ENCODE data around the gene ELOA. TPM values are rescaled to one million over a fixed set of nuclear protein-coding genes. Genes with fewer than 3 reads are reported as not detected.
"Not testable (repeated sequence)": the region's sequence is repeated elsewhere in the genome, so short reads cannot be mapped to it uniquely, and the experiment has no call there.

The ELOA gene
- polyA plus RNA-seq, 1 experiment: 30.8 TPM

DNA sequence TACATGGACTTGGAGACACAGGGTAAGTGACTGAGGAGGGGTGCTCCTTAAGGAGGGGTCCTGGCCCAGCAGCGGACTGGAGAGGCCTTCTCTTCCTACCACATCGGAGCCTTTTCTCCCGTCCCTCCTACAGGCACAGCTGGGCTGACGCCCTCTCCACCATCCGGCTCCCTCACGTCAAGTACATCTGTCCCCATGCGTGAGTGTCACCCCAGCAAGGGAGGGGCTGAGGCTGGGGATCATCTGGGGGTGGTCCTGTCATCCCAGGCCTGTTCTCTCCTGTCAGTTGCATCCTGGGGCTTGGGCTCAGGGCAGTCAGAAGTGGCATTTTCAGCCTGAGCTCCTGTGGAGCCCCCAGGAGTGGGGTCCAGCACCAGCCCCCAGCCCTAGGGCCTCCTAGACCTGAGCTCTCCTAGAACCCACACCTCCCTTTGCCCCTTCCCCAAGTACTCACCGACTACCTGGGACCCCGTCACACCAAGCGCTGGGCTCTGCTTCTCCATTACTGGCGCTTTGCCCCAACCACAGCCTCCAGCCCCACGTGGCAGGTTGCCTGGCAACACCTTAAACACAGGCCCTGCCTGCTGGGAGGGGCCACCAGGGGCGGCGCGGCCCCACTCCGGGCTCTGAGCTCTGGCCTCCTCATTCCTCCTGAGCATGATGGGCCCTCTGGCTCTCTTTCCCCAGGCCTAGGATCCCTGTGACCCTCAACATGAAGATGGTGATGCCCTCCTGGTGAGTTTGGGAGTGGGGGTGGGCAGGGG, 49.9 kb downstream of the ELOA start:
- ChIA-PET CTCF (no interaction called here), POLR2A (no interaction called here)
- Histone ChIP-seq H3K27ac (ENCODE audit: low read depth, low read length) (no peak overlapping the region), H3K9me3 (ENCODE audit: control insufficient read depth, insufficient read depth, low read length) (no peaks in the 10 kb centered on the region; the same call in 1 of the 2 replicates), H3K27me3 (ENCODE audit: control insufficient read depth, insufficient read depth, low read length) (no peaks in the 10 kb centered on the region), H3K4me3 (ENCODE audit: low read depth, low read length) (peak overlapping the region; percentile 90)
- DNase-seq (ENCODE audit: low read depth, low spot score): no peak
- TF ChIP-seq, protein P1, sequence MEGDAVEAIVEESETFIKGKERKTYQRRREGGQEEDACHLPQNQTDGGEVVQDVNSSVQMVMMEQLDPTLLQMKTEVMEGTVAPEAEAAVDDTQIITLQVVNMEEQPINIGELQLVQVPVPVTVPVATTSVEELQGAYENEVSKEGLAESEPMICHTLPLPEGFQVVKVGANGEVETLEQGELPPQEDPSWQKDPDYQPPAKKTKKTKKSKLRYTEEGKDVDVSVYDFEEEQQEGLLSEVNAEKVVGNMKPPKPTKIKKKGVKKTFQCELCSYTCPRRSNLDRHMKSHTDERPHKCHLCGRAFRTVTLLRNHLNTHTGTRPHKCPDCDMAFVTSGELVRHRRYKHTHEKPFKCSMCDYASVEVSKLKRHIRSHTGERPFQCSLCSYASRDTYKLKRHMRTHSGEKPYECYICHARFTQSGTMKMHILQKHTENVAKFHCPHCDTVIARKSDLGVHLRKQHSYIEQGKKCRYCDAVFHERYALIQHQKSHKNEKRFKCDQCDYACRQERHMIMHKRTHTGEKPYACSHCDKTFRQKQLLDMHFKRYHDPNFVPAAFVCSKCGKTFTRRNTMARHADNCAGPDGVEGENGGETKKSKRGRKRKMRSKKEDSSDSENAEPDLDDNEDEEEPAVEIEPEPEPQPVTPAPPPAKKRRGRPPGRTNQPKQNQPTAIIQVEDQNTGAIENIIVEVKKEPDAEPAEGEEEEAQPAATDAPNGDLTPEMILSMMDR (IDR thresholded peaks at IDR 0.05; ENCODE audit: low read depth, low read length): no peak

DNA sequence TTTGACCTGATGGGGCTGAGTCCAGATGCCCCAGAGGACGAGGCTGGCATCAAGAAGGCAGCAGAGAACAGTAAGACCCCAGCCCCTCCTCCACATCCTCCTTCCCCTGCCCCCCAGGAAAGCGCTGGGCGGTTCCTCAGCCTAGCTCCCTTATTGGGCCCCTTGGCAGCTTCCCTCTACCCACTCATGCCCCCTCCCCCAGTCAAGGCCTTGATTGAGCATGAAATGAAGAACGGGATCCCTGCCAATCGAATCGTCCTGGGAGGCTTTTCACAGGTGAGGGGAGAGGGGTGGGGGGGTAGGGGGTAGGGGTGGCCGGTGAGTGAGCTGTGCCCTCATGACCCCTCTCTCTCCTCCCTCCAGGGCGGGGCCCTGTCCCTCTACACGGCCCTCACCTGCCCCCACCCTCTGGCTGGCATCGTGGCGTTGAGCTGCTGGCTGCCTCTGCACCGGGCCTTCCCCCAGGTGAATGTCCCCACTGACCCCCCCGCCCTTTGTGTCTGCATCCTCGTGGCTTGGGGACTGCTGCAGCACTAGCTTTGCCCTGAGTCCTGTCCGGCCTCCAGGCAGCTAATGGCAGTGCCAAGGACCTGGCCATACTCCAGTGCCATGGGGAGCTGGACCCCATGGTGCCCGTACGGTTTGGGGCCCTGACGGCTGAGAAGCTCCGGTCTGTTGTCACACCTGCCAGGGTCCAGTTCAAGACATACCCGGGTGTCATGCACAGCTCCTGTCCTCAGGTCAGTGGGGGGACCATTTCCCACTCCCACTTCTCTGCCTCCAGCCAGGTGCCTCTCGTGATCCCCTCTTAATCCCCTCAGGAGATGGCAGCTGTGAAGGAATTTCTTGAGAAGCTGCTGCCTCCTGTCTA, 50.8 kb downstream of the ELOA start:
- H3K9me3 ChIP-seq (ENCODE audit: control insufficient read depth, insufficient read depth, low read length): no peaks in the 10 kb centered on the region; the same call in 1 of the 2 replicates
- TF ChIP-seq, protein P1 (IDR thresholded peaks at IDR 0.05; ENCODE audit: low read depth, low read length): no peak
- POLR2A ChIA-PET: no interaction called here
- no peaks in the 10 kb centered on the region for H3K27me3 ChIP-seq (ENCODE audit: control insufficient read depth, insufficient read depth, low read length)
- CTCF ChIA-PET: interaction anchor here (0.9 kb wide), 1 partner anchor 16 kb away, joined by 4 read pairs; no protein-coding TSS in a partner anchor
- no peak overlapping the region for H3K27ac ChIP-seq (ENCODE audit: low read depth, low read length)
- no peak overlapping the region for H3K4me3 ChIP-seq (ENCODE audit: low read depth, low read length)
- no peak for DNase-seq (ENCODE audit: low read depth, low spot score)

- H3K27me3 ChIP-seq (ENCODE audit: control insufficient read depth, insufficient read depth, low read length); POLR2A ChIA-PET: not testable (repeated sequence)
- CTCF ChIA-PET: interaction anchor here (0.9 kb wide), 1 partner anchor 15 kb away, joined by 4 read pairs; no protein-coding TSS in a partner anchor
Observed at GRCh38 chr1:23794732-23795182, 51.5 kb downstream of the ELOA start.

DNA sequence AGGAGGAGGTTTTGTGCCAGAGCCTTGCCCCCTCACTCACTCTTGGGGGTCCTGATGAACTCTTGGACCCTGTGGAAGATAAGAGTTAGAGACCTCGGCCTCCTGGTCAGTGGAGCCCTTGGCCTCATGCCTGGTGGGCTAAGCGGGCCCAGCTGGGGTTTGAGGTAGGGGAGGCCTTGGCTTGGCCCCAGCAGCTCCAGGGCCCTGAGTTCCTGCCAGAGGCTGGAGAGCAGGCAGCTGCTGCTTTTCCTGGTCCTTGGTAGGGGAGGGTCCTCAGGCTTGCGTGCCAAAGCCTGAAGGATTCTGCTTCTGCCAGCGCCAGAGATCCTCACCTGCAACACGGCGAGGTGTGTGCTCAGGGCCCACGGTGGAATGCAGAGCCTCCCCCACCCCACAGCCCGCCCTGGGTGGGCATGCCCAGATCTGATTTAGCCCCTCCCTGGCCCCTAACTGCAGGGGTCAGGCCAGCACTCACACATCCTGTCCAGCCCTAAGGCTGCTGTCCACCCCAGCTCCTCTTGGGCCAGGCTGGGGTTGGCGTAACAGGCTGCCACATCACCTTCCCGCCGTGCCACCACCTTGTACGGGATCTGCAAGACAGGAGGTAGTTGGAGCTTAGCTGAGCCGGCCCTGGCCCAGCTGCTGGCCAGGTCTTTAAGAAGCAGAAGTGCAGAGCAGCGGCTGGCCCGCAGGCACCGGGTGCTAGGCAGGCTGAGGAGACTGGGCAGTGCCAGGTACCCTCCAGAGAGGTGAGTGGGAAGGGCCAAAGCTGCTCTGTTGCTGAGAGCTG, 52.6 kb downstream of the ELOA start:
- H3K9me3 ChIP-seq (ENCODE audit: control insufficient read depth, insufficient read depth, low read length): no peaks in the 10 kb centered on the region; the same call in 1 of the 2 replicates
- ChIA-PET POLR2A (no interaction called here), CTCF (no interaction called here)
- no peak overlapping the region for H3K4me3 ChIP-seq (ENCODE audit: low read depth, low read length)
- H3K27ac ChIP-seq (ENCODE audit: low read depth, low read length): no peak overlapping the region
- no peaks in the 10 kb centered on the region for H3K27me3 ChIP-seq (ENCODE audit: control insufficient read depth, insufficient read depth, low read length)
- TF ChIP-seq, protein P1 (IDR thresholded peaks at IDR 0.05; ENCODE audit: low read depth, low read length): no peak
- DNase-seq (ENCODE audit: low read depth, low spot score): no peak

More at GRCh38 chr1:23794732-23795182, 51.5 kb downstream of the ELOA start:
- H3K4me3 ChIP-seq (ENCODE audit: low read depth, low read length); DNase-seq (ENCODE audit: low read depth, low spot score); H3K27ac ChIP-seq (ENCODE audit: low read depth, low read length); H3K9me3 ChIP-seq (ENCODE audit: control insufficient read depth, insufficient read depth, low read length): not testable (repeated sequence)

Measured in AG04450 (cell line).